DOHH2 (cell line): ENCODE measurements around the gene FRMD4B.

Experiments used
- CTCF ChIP-seq: fragments of 200-600 bp; sonication (generic); IDR thresholded peaks from one replicate; pipeline ENCODE4 v1.5.1; 2014; ENCODE audit warnings: antibody characterized with exemption, mild to moderate bottlenecking, low read depth, low read length; ENCODE audit not compliant: poor library complexity, severe bottlenecking
- EZH2phosphoT487 ChIP-seq: fragments of 200-600 bp; sonication (generic); IDR thresholded peaks from 2 replicates; pipeline ENCODE4 v1.6.1; 2017; ENCODE audit warnings: borderline replicate concordance, mild to moderate bottlenecking, antibody characterized with exemption, low read length, moderate library complexity, mixed read lengths

- TF ChIP-seq CTCF (no peak), EZH2phosphoT487 (no peak)
These were observed 60.7 kb downstream of the FRMD4B start for GRCh38 chr3:69325151-69325550.
